WTC11 (cell line): ENCODE measurements around the gene C2CD2. TPM values are rescaled to one million over a fixed set of nuclear protein-coding genes. Genes with fewer than 3 reads are reported as not detected.

Source experiments
- ATAC-seq: fragments of 200-7000 bp; cut with Tn5 transposase; 2 replicates; pipeline ENCODE4 v1.10.0; 2021; ENCODE audit warnings: mild to moderate bottlenecking, moderate library complexity
- CTCF ChIA-PET: fragments of 300-600 bp; sonication (Branson Sonifier 250); formaldehyde crosslinking; loops from one replicate; lab custom pipeline; 2021; ENCODE audit warnings: antibody characterized with exemption; lab: Charles Lee
- POLR2A ChIA-PET: fragments of 350-600 bp; sonication (Branson Sonifier 250); formaldehyde crosslinking; loops from one replicate; lab custom pipeline; 2021; ENCODE audit warnings: antibody characterized with exemption; lab: Charles Lee
- DNase-seq: peaks from one replicate; pipeline ENCODE4 v3.0.0; 2021; ENCODE audit warnings: low spot score
- H3K27ac Mint-ChIP-seq: 2 replicates; pipeline ENCODE4 v1.8.0; 2021; ENCODE audit warnings: mixed read lengths
- H3K27me3 Mint-ChIP-seq: 2 replicates; pipeline ENCODE4 v1.8.0; 2021; ENCODE audit warnings: low read depth, mild to moderate bottlenecking, moderate library complexity, mixed read lengths
- H3K36me3 Mint-ChIP-seq: 2 replicates; pipeline ENCODE4 v1.8.0; 2021; ENCODE audit warnings: mixed read lengths
- H3K4me1 Mint-ChIP-seq: 2 replicates; pipeline ENCODE4 v1.8.0; 2022; ENCODE audit warnings: mixed read lengths
- H3K4me3 Mint-ChIP-seq: 2 replicates; pipeline ENCODE4 v1.8.0; 2021; ENCODE audit warnings: mild to moderate bottlenecking, moderate library complexity, mixed read lengths
- H3K9me3 Mint-ChIP-seq: 2 replicates; pipeline ENCODE4 v1.8.0; 2021; ENCODE audit warnings: mixed read lengths
- ATF6 ChIP-seq: sonication (generic); formaldehyde crosslinking; IDR thresholded peaks from 2 replicates; pipeline ENCODE4 v1.8.1; 2023; ENCODE audit warnings: mild to moderate bottlenecking, missing genetic modification reagents
- CBFB ChIP-seq: sonication (generic); formaldehyde crosslinking; IDR thresholded peaks from 2 replicates; pipeline ENCODE4 v1.8.1; 2022; ENCODE audit warnings: mild to moderate bottlenecking, low read depth, missing genetic modification reagents
- CDX4 ChIP-seq: fragments of 250-450 bp; sonication (Bioruptor Pico); IDR thresholded peaks from 2 replicates; pipeline ENCODE4 v1.9.0; 2021; ENCODE audit warnings: moderate library complexity, mild to moderate bottlenecking, inconsistent platforms, borderline replicate concordance
- E2F1 ChIP-seq: sonication (generic); formaldehyde crosslinking; IDR thresholded peaks from 2 replicates; pipeline ENCODE4 v1.8.0; 2022; ENCODE audit warnings: mild to moderate bottlenecking, missing genetic modification reagents
- ELF4 ChIP-seq: sonication (generic); formaldehyde crosslinking; IDR thresholded peaks from 2 replicates; pipeline ENCODE4 v1.8.1; 2022; ENCODE audit warnings: low read depth, mild to moderate bottlenecking, moderate library complexity, missing genetic modification reagents
- ESRRA ChIP-seq: sonication (generic); formaldehyde crosslinking; IDR thresholded peaks from 2 replicates; pipeline ENCODE4 v1.8.1; 2022; ENCODE audit warnings: mild to moderate bottlenecking, missing genetic modification reagents, borderline replicate concordance
- FOXJ3 ChIP-seq: sonication (generic); formaldehyde crosslinking; IDR thresholded peaks from 2 replicates; pipeline ENCODE4 v1.9.0; 2021; ENCODE audit warnings: missing genetic modification reagents, mild to moderate bottlenecking, borderline replicate concordance
- FOXK1 ChIP-seq: sonication (generic); formaldehyde crosslinking; IDR thresholded peaks from 2 replicates; pipeline ENCODE4 v1.8.0; 2022; ENCODE audit warnings: mild to moderate bottlenecking, moderate library complexity, missing genetic modification reagents
- KAT7 ChIP-seq: sonication (generic); formaldehyde crosslinking; IDR thresholded peaks from 2 replicates; pipeline ENCODE4 v1.8.1; 2023; ENCODE audit warnings: missing genetic modification reagents, mild to moderate bottlenecking, borderline replicate concordance
- MXD4 ChIP-seq: fragments of 250-450 bp; sonication (Bioruptor Pico); IDR thresholded peaks from 2 replicates; pipeline ENCODE4 v1.8.0; 2021; ENCODE audit warnings: mild to moderate bottlenecking, moderate library complexity, borderline replicate concordance
- NR3C1 ChIP-seq: sonication (generic); formaldehyde crosslinking; conservative IDR thresholded peaks from 2 replicates; pipeline ENCODE4 v1.8.1; 2023; ENCODE audit warnings: low read depth, mild to moderate bottlenecking, missing genetic modification reagents
- RELA ChIP-seq: sonication (generic); formaldehyde crosslinking; IDR thresholded peaks from 2 replicates; pipeline ENCODE4 v1.8.1; 2022; ENCODE audit warnings: missing genetic modification reagents, mild to moderate bottlenecking, borderline replicate concordance
- SMAD3 ChIP-seq: sonication (generic); formaldehyde crosslinking; IDR thresholded peaks from 2 replicates; pipeline ENCODE4 v1.8.0; 2022; ENCODE audit warnings: missing genetic modification reagents, mild to moderate bottlenecking, borderline replicate concordance
- SOX15 ChIP-seq: fragments of 250-450 bp; sonication (Bioruptor Pico); IDR thresholded peaks from 2 replicates; pipeline ENCODE4 v1.9.0; 2021; ENCODE audit warnings: mild to moderate bottlenecking
- TEAD1 ChIP-seq: sonication (generic); formaldehyde crosslinking; IDR thresholded peaks from 2 replicates; pipeline ENCODE4 v1.8.0; 2022; ENCODE audit warnings: mild to moderate bottlenecking, missing genetic modification reagents
- ZBTB43 ChIP-seq: sonication (generic); formaldehyde crosslinking; IDR thresholded peaks from 2 replicates; pipeline ENCODE4 v1.8.1; 2023; ENCODE audit warnings: mild to moderate bottlenecking, missing genetic modification reagents
- ZMAT4 ChIP-seq: fragments of 250-450 bp; sonication (Bioruptor Pico); IDR thresholded peaks from 2 replicates; pipeline ENCODE4 v1.9.0; 2021; ENCODE audit warnings: mild to moderate bottlenecking
- ZNF281 ChIP-seq: sonication (generic); formaldehyde crosslinking; IDR thresholded peaks from 2 replicates; pipeline ENCODE4 v1.8.0; 2023; ENCODE audit warnings: mild to moderate bottlenecking, missing genetic modification reagents
- total RNA-seq: library from RNA; stranded (reverse); gene quantifications from 3 replicates; pipeline ENCODE4 v1.2.3, GENCODE V29; 2021

C2CD2 gene
- total RNA-seq, 1 experiment from 2014 or later, result 11.2 TPM

- no peaks in the 10 kb centered on the region; the same call in 1 of the 2 replicates for H3K27me3 Mint-ChIP-seq
- no peak overlapping the region for H3K27ac Mint-ChIP-seq
These were observed 25.5 kb upstream of the C2CD2 start for GRCh38 chr21:41979335-41979734.

GRCh38 chr21:41977034-41977950 lies 23.5 kb upstream of the C2CD2 start:
- DNase-seq (no peak), ATAC-seq (no peak)
- Mint-ChIP-seq H3K4me3 (no peak overlapping the region), H3K27ac (no peak overlapping the region), H3K36me3 (peaks cover 8% of the 10 kb centered on the region), H3K4me1 (peaks cover 11% of the 10 kb centered on the region), H3K9me3 (peaks cover 13% of the 10 kb centered on the region), H3K27me3 (no peaks in the 10 kb centered on the region; the same call in none of the 2 replicates)
- CTCF ChIA-PET, result no interaction called here
- no peak for TF ChIP-seq ATF6 (CRISPR knock-in tag)
- no peak for TF ChIP-seq ZBTB43 (CRISPR knock-in tag)
- TF ChIP-seq E2F1 (CRISPR knock-in tag), result no peak
- POLR2A ChIA-PET, result no interaction called here

More at GRCh38 chr21:41979335-41979734, 25.5 kb upstream of the C2CD2 start:
- TF ChIP-seq FOXJ3 (CRISPR knock-in tag) (no peak), SMAD3 (no peak), MXD4 (CRISPR knock-in tag) (no peak), CBFB (CRISPR knock-in tag) (no peak), ZMAT4 (CRISPR knock-in tag) (no peak), CDX4 (CRISPR knock-in tag) (no peak), ELF4 (no peak), SOX15 (CRISPR knock-in tag) (no peak), KAT7 (no peak), NR3C1 (CRISPR knock-in tag) (no peak), FOXK1 (CRISPR knock-in tag) (no peak)
- Mint-ChIP-seq H3K4me1 (peaks cover 4% of the 10 kb centered on the region), H3K9me3 (peaks cover 13% of the 10 kb centered on the region), H3K4me3 (no peak overlapping the region), H3K36me3 (peaks cover 8% of the 10 kb centered on the region)
- POLR2A ChIA-PET, result no interaction called here
- ATAC-seq, result no peak
- no peak for DNase-seq
- CTCF ChIA-PET, result no interaction called here

GRCh38 chr21:41976611-41977010 lies 22.8 kb upstream of the C2CD2 start:
- H3K27me3 Mint-ChIP-seq, result no peaks in the 10 kb centered on the region; the same call in none of the 2 replicates
- peaks cover 8% of the 10 kb centered on the region for H3K36me3 Mint-ChIP-seq
- CTCF ChIA-PET, result interaction anchor here (0.9 kb wide), 1 partner anchor 364 kb away, joined by 3 read pairs; no protein-coding TSS in a partner anchor
- DNase-seq (no peak), ATAC-seq (no peak)
- H3K4me1 Mint-ChIP-seq, result peaks cover 11% of the 10 kb centered on the region
- POLR2A ChIA-PET, result no interaction called here
- H3K27ac Mint-ChIP-seq, result no peak overlapping the region
- peaks cover 13% of the 10 kb centered on the region for H3K9me3 Mint-ChIP-seq
- no peak overlapping the region for H3K4me3 Mint-ChIP-seq
- TF ChIP-seq ESRRA (CRISPR knock-in tag) (no peak), E2F1 (CRISPR knock-in tag) (no peak), ZNF281 (CRISPR knock-in tag) (no peak), TEAD1 (CRISPR knock-in tag) (no peak), RELA (CRISPR knock-in tag) (no peak)
